Tibial nerve (tissue), 4 donors: ENCODE measurements around the gene HPSE2. TPM values are rescaled to one million over a fixed set of nuclear protein-coding genes. Genes with fewer than 3 reads are reported as not detected.
"Not testable (repeated sequence)": the region's sequence is repeated elsewhere in the genome, so short reads cannot be mapped to it uniquely, and the experiment has no call there.

Source experiments
- DNase-seq, 2 donors: peaks; one replicate each; pipeline ENCODE4 v3.0.0-alpha.2; 2019; ENCODE audit warnings: low spot score in 2 of 2
- H3K27ac ChIP-seq, 4 donors: fragments of 200-600 bp; sonication (generic) in 3 of 4; one replicate each; pipeline ENCODE4 v1.5.1; 2017 to 2019; ENCODE audit warnings: mild to moderate bottlenecking in 1 of 4
- H3K27me3 ChIP-seq, 2 donors: fragments of 200-600 bp; sonication (generic) in 1 of 2; one replicate each; pipeline versions ENCODE4 v1.5.1 to v1.6.0; 2017 to 2019
- H3K36me3 ChIP-seq, 3 donors: fragments of 200-600 bp; sonication (generic); one replicate each; pipeline ENCODE4 v1.5.1; 2018 to 2019
- H3K4me1 ChIP-seq, 4 donors: fragments of 200-600 bp; sonication (generic) in 3 of 4; one replicate each; pipeline ENCODE4 v1.5.1; 2017 to 2019
- H3K4me3 ChIP-seq, 4 donors: fragments of 200-600 bp; sonication (generic) in 3 of 4; one replicate each; pipeline ENCODE4 v1.5.1; 2017 to 2019; ENCODE audit warnings: mild to moderate bottlenecking in 1 of 4, moderate library complexity in 1 of 4
- H3K9me3 ChIP-seq, 4 donors: fragments of 200-600 bp; sonication (generic) in 3 of 4; one replicate each; pipeline ENCODE4 v1.5.1; 2017 to 2019
- EP300 ChIP-seq, 2 donors: sonication (generic); formaldehyde crosslinking; IDR thresholded peaks; one replicate each; pipeline ENCODE4 v1.6.1; 2017; ENCODE audit warnings: antibody characterized with exemption in 2 of 2, mild to moderate bottlenecking in 1 of 2
- POLR2A ChIP-seq, 2 donors: fragments of 450-650 bp; IDR thresholded peaks; one replicate each; pipeline ENCODE4 v1.6.1; 2017; ENCODE audit warnings: antibody characterized with exemption in 2 of 2, mild to moderate bottlenecking in 2 of 2, moderate library complexity in 2 of 2
- WGBS, 2 donors: methylation state at CpG; one replicate each; pipeline ENCODE4 v1.1.5; 2018; 5-methylcytosine and 5-hydroxymethylcytosine counted together
- total RNA-seq, 4 donors: library from RNA; depleted of rRNA; stranded (reverse); fragments of >200 nt; gene quantifications; one replicate each; pipeline ENCODE4 v1.1.0, GENCODE V29; 2016
- TF ChIP-seq, protein P1 (sequence below), 5 experiments: fragments of 200-600 bp in 3 of 5; fragments of 450-650 bp in 2 of 5; sonication (generic) in 3 of 5; IDR thresholded peaks; one replicate each; pipeline ENCODE4 v1.5.1; 2016 to 2019; ENCODE audit warnings: antibody characterized with exemption in 5 of 5, mild to moderate bottlenecking in 3 of 5, moderate library complexity in 2 of 5

HPSE2 gene
- total RNA-seq, 4 donors from 2014 or later: 0.63 TPM; not detected in 3

DNA sequence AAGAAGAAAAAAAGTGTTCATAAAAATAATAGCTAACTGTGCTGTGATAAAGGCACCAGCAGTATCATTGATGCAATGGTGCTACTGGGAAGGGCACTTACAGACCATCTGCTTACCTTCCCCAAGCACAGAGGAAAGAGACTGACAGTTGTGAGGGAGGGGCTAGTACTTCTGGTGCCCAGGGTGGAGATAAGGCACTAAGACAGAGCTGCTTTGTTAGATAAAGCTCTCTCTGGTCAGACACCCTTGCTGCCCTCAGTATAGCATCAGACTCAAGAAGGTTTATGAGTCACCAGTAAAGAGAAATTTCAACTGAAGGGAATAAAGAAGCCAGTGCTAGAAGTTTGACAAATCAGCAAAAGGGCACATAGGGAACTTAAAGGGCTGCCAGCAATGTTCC, 325.6 kb downstream of the HPSE2 start:
- H3K4me1 ChIP-seq: no peaks in the 10 kb centered on the region
- TF ChIP-seq POLR2A (IDR thresholded peaks at IDR 0.05) (no peak), EP300 (IDR thresholded peaks at IDR 0.05) (no peak)
- TF ChIP-seq, protein P1, sequence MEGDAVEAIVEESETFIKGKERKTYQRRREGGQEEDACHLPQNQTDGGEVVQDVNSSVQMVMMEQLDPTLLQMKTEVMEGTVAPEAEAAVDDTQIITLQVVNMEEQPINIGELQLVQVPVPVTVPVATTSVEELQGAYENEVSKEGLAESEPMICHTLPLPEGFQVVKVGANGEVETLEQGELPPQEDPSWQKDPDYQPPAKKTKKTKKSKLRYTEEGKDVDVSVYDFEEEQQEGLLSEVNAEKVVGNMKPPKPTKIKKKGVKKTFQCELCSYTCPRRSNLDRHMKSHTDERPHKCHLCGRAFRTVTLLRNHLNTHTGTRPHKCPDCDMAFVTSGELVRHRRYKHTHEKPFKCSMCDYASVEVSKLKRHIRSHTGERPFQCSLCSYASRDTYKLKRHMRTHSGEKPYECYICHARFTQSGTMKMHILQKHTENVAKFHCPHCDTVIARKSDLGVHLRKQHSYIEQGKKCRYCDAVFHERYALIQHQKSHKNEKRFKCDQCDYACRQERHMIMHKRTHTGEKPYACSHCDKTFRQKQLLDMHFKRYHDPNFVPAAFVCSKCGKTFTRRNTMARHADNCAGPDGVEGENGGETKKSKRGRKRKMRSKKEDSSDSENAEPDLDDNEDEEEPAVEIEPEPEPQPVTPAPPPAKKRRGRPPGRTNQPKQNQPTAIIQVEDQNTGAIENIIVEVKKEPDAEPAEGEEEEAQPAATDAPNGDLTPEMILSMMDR (IDR thresholded peaks at IDR 0.05): no peak
- H3K9me3 ChIP-seq: no peaks in the 10 kb centered on the region
- H3K4me3 ChIP-seq: no peak overlapping the region
- H3K36me3 ChIP-seq: no peaks in the 10 kb centered on the region
- no peak overlapping the region for H3K27ac ChIP-seq
- no peak for DNase-seq
- no peaks in the 10 kb centered on the region for H3K27me3 ChIP-seq

DNA sequence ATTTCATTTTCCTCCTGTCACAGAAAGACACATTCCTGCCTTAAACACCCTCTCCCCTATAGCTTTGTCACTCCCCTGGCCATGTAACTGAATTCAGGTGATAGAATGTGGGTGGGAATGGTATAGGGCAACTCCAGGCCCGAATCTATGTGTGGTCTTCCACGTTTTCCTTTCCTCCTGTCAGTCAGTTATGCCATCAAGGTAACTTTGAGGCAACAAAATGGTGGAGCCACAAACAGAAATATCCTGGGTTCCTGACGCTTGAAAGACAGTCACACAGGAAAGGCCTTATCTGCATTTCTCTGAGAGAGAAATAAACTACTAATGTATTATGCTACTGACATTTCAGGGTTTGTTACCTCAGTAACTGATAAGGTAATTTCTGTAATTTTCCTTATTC, 326.8 kb downstream of the HPSE2 start:
- DNase-seq: no peak
- Histone ChIP-seq H3K9me3 (no peaks in the 10 kb centered on the region), H3K4me3 (no peak overlapping the region), H3K27me3 (no peaks in the 10 kb centered on the region), H3K27ac (no peak overlapping the region), H3K36me3 (no peaks in the 10 kb centered on the region), H3K4me1 (no peaks in the 10 kb centered on the region)
- TF ChIP-seq POLR2A (IDR thresholded peaks at IDR 0.05) (no peak), EP300 (IDR thresholded peaks at IDR 0.05) (no peak)
- TF ChIP-seq, protein P1 (IDR thresholded peaks at IDR 0.05): no peak
- WGBS, 2 donors: 73 to 82% methylated on average over 3 of the region's 3 CpGs

DNA sequence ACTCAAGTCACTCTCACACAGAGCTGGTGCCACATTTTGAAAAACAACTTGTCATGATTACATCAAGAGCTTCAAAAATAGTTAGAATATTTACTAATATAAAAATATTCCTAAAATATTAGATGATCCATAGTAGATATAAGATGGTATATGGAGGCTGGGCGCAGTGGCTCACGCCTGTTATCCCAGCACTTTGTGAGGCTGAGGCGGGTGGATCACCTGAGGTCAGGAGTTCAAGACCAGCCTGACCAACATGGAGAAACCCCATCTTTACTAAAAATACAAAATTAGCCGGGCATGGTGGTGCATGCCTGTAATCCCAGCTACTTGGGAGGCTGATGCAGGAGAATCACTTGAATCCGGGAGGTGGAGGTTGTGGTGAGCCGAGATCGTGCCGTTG, 327.4 kb downstream of the HPSE2 start:
- H3K9me3 ChIP-seq, H3K27ac ChIP-seq, DNase-seq, H3K36me3 ChIP-seq, H3K4me3 ChIP-seq, H3K27me3 ChIP-seq, H3K4me1 ChIP-seq: not testable (repeated sequence)
- 95 to 97% methylated on average over 8 of the region's 8 CpGs for WGBS, 2 donors

DNA sequence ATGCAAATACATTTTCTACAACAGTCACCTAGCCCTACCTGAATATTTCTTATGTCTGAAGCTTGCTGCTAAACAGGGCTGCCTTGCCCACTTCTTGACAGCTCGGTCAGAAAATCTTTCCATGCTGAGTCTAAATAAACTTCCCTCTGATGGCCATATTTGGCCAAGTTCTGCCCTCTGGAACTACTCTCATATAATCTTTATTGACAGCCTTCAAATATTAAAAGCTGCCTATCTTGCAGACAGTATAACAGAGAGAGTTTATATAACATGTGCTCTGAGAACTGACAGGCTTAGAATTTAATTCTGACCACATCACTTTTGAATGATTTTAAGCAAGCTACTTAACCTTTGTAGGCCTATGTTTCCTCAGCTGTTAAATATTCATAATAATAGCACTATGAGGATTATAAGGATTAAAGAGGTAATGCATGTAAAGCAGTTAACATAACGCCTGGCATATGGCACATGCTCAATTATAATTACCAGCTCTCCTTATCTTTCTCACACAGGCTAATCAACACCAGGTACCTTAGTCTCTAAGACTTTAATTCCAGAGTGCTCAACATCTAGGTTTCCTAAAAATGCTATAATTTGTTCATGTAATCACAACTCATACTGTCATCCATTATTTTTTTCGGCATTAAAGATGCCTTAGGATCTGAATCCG, 334.1 kb downstream of the HPSE2 start:
- TF ChIP-seq, protein P1 (IDR thresholded peaks at IDR 0.05): no peak
- no peak for TF ChIP-seq POLR2A (IDR thresholded peaks at IDR 0.05)
- no peak for TF ChIP-seq EP300 (IDR thresholded peaks at IDR 0.05)
- Histone ChIP-seq H3K4me3 (no peak overlapping the region), H3K9me3 (no peaks in the 10 kb centered on the region), H3K36me3 (no peaks in the 10 kb centered on the region), H3K27me3 (no peaks in the 10 kb centered on the region), H3K27ac (no peak overlapping the region), H3K4me1 (no peaks in the 10 kb centered on the region)
- WGBS, 2 donors: 61 to 67% methylated on average over 4 of the region's 4 CpGs
- DNase-seq: no peak

DNA sequence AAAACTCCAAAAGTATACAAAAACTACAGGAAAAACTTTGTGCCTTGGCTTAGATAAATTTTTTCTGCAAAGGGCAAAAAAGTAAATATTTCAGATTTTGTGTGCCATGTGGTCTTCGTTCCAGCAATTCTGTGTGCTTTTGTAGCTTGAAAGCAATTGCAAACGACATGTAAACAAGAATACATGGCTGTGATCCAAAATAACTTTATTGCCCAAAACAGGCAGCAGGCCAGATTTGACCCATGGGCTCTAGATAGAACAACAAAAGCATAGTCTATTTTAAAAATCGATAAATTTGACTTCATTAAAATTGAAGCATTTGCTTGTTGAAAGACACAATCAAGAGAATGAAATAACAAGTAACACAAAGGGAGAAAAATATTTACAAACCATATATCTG, 336.6 kb downstream of the HPSE2 start:
- no peak for DNase-seq
- WGBS, 2 donors: 22 to 25% methylated on average over 3 of the region's 3 CpGs
- no peak overlapping the region for H3K4me3 ChIP-seq

More for the DNA sequence above, 336.6 kb downstream of the HPSE2 start:
- H3K9me3 ChIP-seq: no peaks in the 10 kb centered on the region
- no peak overlapping the region for H3K27ac ChIP-seq
- no peaks in the 10 kb centered on the region for H3K27me3 ChIP-seq
- H3K4me1 ChIP-seq: no peaks in the 10 kb centered on the region
- TF ChIP-seq, protein P1 (IDR thresholded peaks at IDR 0.05): no peak
- H3K36me3 ChIP-seq: no peaks in the 10 kb centered on the region
